BJ (cell line): ENCODE measurements around the gene OR12D1. TPM values are rescaled to one million over a fixed set of nuclear protein-coding genes. Genes with fewer than 3 reads are reported as not detected.

Source experiments
- CTCF ChIA-PET: fragments of 350-600 bp; formaldehyde crosslinking; extraction: SDS; loops from one replicate; lab custom pipeline; 2021; ENCODE audit warnings: antibody characterized with exemption, inconsistent platforms; lab: Yijun Ruan, JAX
- POLR2A ChIA-PET: fragments of 300-600 bp; sonication (Branson Sonifier 250); formaldehyde crosslinking; extraction: SDS; loops from one replicate; lab custom pipeline; 2021; ENCODE audit warnings: antibody characterized with exemption; lab: Charles Lee
- DNase-seq: peaks from one replicate; pipeline ENCODE4 v3.0.0-alpha.2; 2011; ENCODE audit warnings: low read depth
- H3K27me3 ChIP-seq: 2 replicates; pipeline ENCODE4 v1.6.0; 2011; ENCODE audit warnings: low read length; ENCODE audit not compliant: control insufficient read depth, insufficient read depth
- H3K36me3 ChIP-seq: 2 replicates; pipeline ENCODE4 v1.5.1; 2011; ENCODE audit warnings: low read length; ENCODE audit not compliant: control insufficient read depth, insufficient read depth
- H3K4me3 ChIP-seq: 2 replicates; pipeline ENCODE4 v1.5.1; 2011; ENCODE audit warnings: low read depth, mild to moderate bottlenecking, control low read depth, low read length
- CTCF ChIP-seq: IDR thresholded peaks from 2 replicates; pipeline ENCODE4 v1.5.1; 2011; ENCODE audit warnings: low read depth, mild to moderate bottlenecking, control low read depth, inconsistent platforms, low read length, moderate library complexity; ENCODE audit not compliant: insufficient read depth
- polyA minus RNA-seq: library from RNA; depleted of rRNA, polyadenylated mRNA; stranded (reverse); fragments of >200 nt; gene quantifications from 2 replicates; pipeline ENCODE4 v1.2.3, GENCODE V29; 2011; rRNA and poly(A)+ RNA removed
- polyA plus RNA-seq: library from polyadenylated mRNA; depleted of rRNA; stranded (reverse); fragments of >200 nt; gene quantifications from 2 replicates; pipeline ENCODE4 v1.2.3, GENCODE V29; 2011; rRNA removed

Gene OR12D1
- polyA plus RNA-seq (not detected in 2 replicates), polyA minus RNA-seq (not detected in 2 replicates)

- no peak for TF ChIP-seq CTCF
- Histone ChIP-seq H3K36me3 (no peaks in the 10 kb centered on the region), H3K4me3 (no peak within 1 kb of the TSS), H3K27me3 (no peaks in the 10 kb centered on the region)
- CTCF ChIA-PET = no interaction called here
- POLR2A ChIA-PET = no interaction called here
- DNase-seq = no peak
These were observed at the start of gene OR12D1 for GRCh38 chr6:29414588-29414987. OR12D1 (plus strand) TSS chr6:29414928.

GRCh38 chr6:29368765-29369164, 46.0 kb upstream of the OR12D1 start, which contains the start of gene OR5V1:
OR5V1 (minus strand) TSS chr6:29368865; CDS start chr6:29356195, 12,670 bp downstream.
- Histone ChIP-seq H3K36me3 (no peaks in the 10 kb centered on the region), H3K4me3 (no peak within 1 kb of the TSS), H3K27me3 (no peaks in the 10 kb centered on the region)
- ChIA-PET CTCF (no interaction called here), POLR2A (no interaction called here)
- no peak for DNase-seq
- TF ChIP-seq CTCF = no peak

GRCh38 chr6:29375191-29375590, 39.5 kb upstream of the OR12D1 start, which contains the start of gene OR12D3:
OR12D3 (minus strand) TSS chr6:29375291; CDS start chr6:29375287, 4 bp downstream.
- no peak for TF ChIP-seq CTCF
- DNase-seq = no peak
- H3K36me3 ChIP-seq = no peaks in the 10 kb centered on the region
- ChIA-PET POLR2A (no interaction called here), CTCF (no interaction called here)
- no peak within 1 kb of the TSS for H3K4me3 ChIP-seq
- no peaks in the 10 kb centered on the region for H3K27me3 ChIP-seq

GRCh38 chr6:29376003-29376402, 38.7 kb upstream of the OR12D1 start:
- TF ChIP-seq CTCF = no peak
- Histone ChIP-seq H3K4me3 (no peak overlapping the region), H3K36me3 (no peaks in the 10 kb centered on the region), H3K27me3 (no peaks in the 10 kb centered on the region)
- ChIA-PET POLR2A (no interaction called here), CTCF (no interaction called here)
- no peak for DNase-seq

- Histone ChIP-seq H3K27me3 (no peaks in the 10 kb centered on the region), H3K4me3 (no peak overlapping the region), H3K36me3 (no peaks in the 10 kb centered on the region)
- POLR2A ChIA-PET = no interaction called here
- no peak for DNase-seq
- CTCF ChIA-PET = no interaction called here
- TF ChIP-seq CTCF = no peak
These were observed 26.2 kb upstream of the OR12D1 start for GRCh38 chr6:29388533-29388932.
